ENCODE results near the gene PLK3. TPM values are rescaled to one million over a fixed set of nuclear protein-coding genes. Genes with fewer than 3 reads are reported as not detected.

Gene PLK3
- total and polyA plus RNA-seq, 9 of the 15 experiments (the other 6 are each of a cell fraction or from before 2014, with no cell fraction given): 0.52 to 22.7 (median 11.0) TPM

DNA sequence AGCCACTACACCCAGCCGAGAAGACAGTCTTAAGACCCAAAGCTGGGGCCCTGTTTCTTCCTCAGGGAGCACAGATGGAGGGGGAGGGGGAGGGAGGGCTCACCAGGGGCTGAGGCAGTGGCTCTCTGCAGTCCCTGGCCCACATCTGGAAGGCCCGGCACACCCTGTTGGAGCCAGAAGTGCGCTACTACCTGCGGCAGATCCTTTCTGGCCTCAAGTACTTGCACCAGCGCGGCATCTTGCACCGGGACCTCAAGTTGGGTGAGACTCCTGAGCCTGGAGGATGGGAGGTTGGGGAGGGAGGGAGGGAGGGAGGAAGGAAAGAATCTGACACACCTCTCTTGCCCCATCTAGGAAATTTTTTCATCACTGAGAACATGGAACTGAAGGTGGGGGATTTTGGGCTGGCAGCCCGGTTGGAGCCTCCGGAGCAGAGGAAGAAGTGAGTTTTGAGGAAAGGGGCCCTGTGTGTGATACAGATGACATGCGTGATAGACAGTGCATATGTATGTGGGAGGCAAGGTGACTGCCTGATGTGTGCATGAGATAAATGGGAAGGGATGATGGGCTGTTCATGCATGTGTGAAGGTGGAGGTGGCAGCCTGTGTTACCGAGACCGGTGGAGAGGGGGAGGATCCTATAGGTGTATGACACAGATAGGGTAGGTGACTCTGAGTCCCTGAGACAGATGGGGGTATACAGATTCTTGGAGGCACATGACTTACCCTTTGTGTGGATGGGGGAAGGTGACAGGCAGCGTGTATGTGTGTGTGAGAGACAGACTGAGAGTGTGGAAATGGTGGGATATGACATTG, 1.5 kb downstream of the PLK3 start (continued):
- TF ChIP-seq, protein P1, sequence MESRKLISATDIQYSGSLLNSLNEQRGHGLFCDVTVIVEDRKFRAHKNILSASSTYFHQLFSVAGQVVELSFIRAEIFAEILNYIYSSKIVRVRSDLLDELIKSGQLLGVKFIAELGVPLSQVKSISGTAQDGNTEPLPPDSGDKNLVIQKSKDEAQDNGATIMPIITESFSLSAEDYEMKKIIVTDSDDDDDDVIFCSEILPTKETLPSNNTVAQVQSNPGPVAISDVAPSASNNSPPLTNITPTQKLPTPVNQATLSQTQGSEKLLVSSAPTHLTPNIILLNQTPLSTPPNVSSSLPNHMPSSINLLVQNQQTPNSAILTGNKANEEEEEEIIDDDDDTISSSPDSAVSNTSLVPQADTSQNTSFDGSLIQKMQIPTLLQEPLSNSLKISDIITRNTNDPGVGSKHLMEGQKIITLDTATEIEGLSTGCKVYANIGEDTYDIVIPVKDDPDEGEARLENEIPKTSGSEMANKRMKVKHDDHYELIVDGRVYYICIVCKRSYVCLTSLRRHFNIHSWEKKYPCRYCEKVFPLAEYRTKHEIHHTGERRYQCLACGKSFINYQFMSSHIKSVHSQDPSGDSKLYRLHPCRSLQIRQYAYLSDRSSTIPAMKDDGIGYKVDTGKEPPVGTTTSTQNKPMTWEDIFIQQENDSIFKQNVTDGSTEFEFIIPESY (CRISPR knock-in tag; IDR thresholded peaks at IDR 0.05): no peak
- TF ChIP-seq SMARCC2 (IDR thresholded peaks at IDR 0.05; ENCODE audit: low read depth) (no peak), BRF1 (IDR thresholded peaks at IDR 0.05; ENCODE audit: borderline replicate concordance, extremely low read depth, insufficient read length) (no peak), RBM25 (IDR thresholded peaks at IDR 0.05; ENCODE audit: low read depth, low read length, severe bottlenecking) (no peak), TBP (optimal IDR thresholded peaks at IDR 0.05; ENCODE audit: low read depth, low read length) (no peak), HDGF (IDR thresholded peaks at IDR 0.05) (peak; percentile 81; the same call in 1 of the 2 replicates), ZNF134 (CRISPR knock-in tag; conservative IDR thresholded peaks at IDR 0.05) (no peak), MCM5 (IDR thresholded peaks at IDR 0.05; ENCODE audit: low read depth) (no peak), ZNF589 (CRISPR knock-in tag; IDR thresholded peaks at IDR 0.05; ENCODE audit: low read depth) (no peak), GATA2 (CRISPR knock-in tag; IDR thresholded peaks at IDR 0.05) (peak; percentile 79), MYBL2 (IDR thresholded peaks at IDR 0.05; ENCODE audit: low read depth) (no peak), MYBL2 (CRISPR knock-in tag; IDR thresholded peaks at IDR 0.05; ENCODE audit: borderline replicate concordance) (no peak), PHB2 (IDR thresholded peaks at IDR 0.05; ENCODE audit: low read depth) (no peak), POLR2AphosphoS2 (IDR thresholded peaks at IDR 0.05; ENCODE audit: low read length) (no peak), DNMT1 (IDR thresholded peaks at IDR 0.05) (no peak)
- TF ChIP-seq, protein P2, sequence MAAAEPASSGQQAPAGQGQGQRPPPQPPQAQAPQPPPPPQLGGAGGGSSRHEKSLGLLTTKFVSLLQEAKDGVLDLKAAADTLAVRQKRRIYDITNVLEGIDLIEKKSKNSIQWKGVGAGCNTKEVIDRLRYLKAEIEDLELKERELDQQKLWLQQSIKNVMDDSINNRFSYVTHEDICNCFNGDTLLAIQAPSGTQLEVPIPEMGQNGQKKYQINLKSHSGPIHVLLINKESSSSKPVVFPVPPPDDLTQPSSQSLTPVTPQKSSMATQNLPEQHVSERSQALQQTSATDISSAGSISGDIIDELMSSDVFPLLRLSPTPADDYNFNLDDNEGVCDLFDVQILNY (CRISPR knock-in tag; IDR thresholded peaks at IDR 0.05): no peak
- TF ChIP-seq, protein P3, sequence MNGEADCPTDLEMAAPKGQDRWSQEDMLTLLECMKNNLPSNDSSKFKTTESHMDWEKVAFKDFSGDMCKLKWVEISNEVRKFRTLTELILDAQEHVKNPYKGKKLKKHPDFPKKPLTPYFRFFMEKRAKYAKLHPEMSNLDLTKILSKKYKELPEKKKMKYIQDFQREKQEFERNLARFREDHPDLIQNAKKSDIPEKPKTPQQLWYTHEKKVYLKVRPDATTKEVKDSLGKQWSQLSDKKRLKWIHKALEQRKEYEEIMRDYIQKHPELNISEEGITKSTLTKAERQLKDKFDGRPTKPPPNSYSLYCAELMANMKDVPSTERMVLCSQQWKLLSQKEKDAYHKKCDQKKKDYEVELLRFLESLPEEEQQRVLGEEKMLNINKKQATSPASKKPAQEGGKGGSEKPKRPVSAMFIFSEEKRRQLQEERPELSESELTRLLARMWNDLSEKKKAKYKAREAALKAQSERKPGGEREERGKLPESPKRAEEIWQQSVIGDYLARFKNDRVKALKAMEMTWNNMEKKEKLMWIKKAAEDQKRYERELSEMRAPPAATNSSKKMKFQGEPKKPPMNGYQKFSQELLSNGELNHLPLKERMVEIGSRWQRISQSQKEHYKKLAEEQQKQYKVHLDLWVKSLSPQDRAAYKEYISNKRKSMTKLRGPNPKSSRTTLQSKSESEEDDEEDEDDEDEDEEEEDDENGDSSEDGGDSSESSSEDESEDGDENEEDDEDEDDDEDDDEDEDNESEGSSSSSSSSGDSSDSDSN (IDR thresholded peaks at IDR 0.05; ENCODE audit: borderline replicate concordance in 1 of 2, low read depth in 2 of 2, low read length in 2 of 2): no peak
- TF ChIP-seq, protein P4, sequence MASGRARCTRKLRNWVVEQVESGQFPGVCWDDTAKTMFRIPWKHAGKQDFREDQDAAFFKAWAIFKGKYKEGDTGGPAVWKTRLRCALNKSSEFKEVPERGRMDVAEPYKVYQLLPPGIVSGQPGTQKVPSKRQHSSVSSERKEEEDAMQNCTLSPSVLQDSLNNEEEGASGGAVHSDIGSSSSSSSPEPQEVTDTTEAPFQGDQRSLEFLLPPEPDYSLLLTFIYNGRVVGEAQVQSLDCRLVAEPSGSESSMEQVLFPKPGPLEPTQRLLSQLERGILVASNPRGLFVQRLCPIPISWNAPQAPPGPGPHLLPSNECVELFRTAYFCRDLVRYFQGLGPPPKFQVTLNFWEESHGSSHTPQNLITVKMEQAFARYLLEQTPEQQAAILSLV (tag; IDR thresholded peaks at IDR 0.05): no peak
- TF ChIP-seq, protein P5, sequence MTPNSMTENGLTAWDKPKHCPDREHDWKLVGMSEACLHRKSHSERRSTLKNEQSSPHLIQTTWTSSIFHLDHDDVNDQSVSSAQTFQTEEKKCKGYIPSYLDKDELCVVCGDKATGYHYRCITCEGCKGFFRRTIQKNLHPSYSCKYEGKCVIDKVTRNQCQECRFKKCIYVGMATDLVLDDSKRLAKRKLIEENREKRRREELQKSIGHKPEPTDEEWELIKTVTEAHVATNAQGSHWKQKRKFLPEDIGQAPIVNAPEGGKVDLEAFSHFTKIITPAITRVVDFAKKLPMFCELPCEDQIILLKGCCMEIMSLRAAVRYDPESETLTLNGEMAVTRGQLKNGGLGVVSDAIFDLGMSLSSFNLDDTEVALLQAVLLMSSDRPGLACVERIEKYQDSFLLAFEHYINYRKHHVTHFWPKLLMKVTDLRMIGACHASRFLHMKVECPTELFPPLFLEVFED (CRISPR knock-in tag; conservative IDR thresholded peaks at IDR 0.05): peak; percentile 61; the same call in 1 of the 2 replicates
- TF ChIP-seq, protein P6, sequence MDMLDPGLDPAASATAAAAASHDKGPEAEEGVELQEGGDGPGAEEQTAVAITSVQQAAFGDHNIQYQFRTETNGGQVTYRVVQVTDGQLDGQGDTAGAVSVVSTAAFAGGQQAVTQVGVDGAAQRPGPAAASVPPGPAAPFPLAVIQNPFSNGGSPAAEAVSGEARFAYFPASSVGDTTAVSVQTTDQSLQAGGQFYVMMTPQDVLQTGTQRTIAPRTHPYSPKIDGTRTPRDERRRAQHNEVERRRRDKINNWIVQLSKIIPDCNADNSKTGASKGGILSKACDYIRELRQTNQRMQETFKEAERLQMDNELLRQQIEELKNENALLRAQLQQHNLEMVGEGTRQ (CRISPR knock-in tag; IDR thresholded peaks at IDR 0.05): no peak
